Mesenteric fat pad (tissue), 1 donor: Measurements from ENCODE around the gene CD5L. TPM values are rescaled to one million over a fixed set of nuclear protein-coding genes. Genes with fewer than 3 reads are reported as not detected.

Experiments used
- DNase-seq: peaks from one replicate; pipeline ENCODE4 v3.0.0-alpha.2; 2020; ENCODE audit warnings: low spot score
- long read RNA-seq: library from polyadenylated mRNA; unstranded; transcript quantifications from one replicate; pipeline ENCODE4 v2.0.0, GENCODE V29; 2020
- total RNA-seq: library from RNA; stranded (reverse); fragmentation: NEBNext Ultra II Directional; extraction: Animal tissue kit (Norgen Biotek cat#: 25700); gene quantifications from one replicate; pipeline ENCODE4 v1.2.1, GENCODE V29; 2021
- donor health status: DM: yes; HTN: yes; CAD: no.

CD5L gene
- total RNA-seq, result not detected
- long read RNA-seq, result 0 reads

DNA sequence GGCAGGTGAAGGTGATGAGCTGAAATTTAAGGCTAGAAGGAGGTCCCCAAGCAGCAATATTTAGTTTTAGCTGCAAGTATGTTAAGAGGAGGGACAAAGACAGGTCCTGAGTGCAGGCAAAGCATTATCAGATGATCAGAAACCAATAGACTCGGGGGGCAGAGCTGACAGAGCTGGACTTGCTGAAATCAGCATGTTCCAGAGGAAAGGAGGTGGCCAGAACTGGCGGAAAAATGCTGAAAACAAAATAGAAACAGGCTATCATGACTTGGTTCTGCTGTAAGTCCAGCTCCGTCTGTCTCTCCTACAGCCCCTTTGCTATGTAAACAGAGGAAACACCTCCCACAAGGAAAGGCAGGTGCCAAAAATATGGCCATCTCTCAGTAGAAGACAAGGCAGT is at the start of gene CD5L:
TSS of gene CD5L (minus strand) at position 101 of the 400 bp plus-strand sequence. CDS start 107 bp downstream, outside the sequence.
- DNase-seq, result no peak

DNA sequence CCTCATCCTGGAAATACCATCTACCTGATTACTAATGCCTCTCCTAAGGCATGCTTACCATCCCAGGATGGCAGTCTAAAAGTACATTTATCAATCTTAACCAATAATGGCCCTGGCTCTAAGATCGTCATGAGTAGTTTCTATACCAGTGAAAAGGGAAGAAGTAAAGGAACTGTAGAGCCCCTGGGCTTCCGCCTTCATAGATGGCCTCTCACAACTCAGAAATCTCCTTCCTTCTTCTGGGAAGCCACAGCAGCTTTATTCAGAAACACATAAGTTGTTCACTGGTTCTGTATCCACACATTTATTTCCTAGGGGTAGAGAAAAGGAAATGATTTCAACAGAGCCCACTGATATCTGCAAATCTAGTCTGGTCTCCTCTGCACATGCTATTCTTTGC is 41.0 kb upstream of the CD5L start:
- DNase-seq, result no peak

DNA sequence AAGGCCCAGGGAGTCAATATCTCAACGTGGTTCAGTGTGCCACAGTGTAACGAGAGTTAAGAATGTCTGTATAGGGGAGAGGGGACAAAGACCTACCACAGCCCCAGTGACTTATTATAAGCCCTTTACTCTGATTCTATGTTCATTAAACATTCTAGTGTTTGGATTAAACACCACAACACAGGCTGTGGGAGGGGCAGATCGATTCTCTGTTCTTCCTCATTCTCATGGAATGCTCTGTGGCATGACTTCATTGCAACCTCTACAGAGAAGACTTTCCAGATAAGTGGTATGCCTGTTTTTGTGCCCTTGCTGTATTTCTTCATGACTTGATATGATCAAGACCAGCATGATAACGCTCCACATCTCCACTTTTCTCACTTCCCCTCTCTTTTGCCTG is 39.0 kb upstream of the CD5L start:
- no peak for DNase-seq

DNA sequence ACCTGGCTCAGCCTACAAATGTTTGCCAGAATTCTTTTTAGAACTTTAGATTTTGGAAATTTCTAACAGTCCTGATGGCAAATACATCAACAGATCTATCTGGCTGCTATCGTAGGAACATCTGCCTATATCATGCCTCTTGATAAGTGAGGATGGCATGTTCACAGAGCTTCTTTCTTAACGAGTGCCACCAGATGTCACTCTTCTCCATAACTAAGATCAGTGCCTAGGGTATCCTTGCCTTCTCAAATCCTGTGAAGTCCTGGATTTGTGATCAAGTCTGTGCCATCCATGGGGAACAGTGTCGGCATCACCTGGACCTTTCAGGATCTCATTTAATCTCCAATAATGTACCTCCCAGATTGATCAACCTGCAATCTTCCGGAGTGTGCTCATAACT is 36.5 kb upstream of the CD5L start:
- no peak for DNase-seq

DNA sequence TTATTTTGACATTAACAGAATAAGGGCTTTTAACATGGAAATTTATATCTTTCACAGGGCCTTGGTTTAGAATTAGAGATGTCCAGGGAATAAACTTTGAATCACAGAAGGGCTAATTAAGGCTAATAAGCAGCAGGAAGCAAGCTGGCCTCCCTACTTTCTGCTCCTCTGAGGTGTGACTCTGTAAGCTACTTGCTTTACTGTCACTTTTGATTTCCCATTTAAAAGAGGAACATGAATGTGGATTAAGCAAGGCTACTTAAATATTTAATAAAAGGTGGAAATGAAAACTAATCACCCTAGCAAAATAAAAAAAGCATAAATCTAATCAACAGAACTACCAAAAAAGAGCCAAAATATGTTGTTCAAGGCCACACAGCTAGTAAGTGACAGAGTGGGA is 28.9 kb upstream of the CD5L start:
- no peak for DNase-seq

DNA sequence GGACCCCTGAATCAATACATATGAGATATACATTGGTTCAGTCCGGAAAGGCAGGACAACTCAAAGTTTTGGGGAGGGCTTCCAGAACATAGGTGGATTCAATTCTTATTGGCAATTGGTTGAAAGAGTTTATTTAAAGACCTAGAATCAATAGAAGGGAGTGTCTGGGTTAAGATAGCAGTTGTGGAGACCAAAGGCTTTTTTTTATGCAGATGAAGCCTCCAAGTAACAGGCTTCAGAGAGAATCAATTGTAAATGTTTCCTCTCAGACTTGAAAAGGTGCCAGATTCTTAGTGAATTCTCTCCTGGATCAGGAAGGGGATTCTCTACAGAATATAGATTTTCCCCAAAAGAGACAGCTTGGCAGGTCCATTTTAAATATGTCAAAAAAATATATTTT is 27.0 kb upstream of the CD5L start:
- no peak for DNase-seq

DNA sequence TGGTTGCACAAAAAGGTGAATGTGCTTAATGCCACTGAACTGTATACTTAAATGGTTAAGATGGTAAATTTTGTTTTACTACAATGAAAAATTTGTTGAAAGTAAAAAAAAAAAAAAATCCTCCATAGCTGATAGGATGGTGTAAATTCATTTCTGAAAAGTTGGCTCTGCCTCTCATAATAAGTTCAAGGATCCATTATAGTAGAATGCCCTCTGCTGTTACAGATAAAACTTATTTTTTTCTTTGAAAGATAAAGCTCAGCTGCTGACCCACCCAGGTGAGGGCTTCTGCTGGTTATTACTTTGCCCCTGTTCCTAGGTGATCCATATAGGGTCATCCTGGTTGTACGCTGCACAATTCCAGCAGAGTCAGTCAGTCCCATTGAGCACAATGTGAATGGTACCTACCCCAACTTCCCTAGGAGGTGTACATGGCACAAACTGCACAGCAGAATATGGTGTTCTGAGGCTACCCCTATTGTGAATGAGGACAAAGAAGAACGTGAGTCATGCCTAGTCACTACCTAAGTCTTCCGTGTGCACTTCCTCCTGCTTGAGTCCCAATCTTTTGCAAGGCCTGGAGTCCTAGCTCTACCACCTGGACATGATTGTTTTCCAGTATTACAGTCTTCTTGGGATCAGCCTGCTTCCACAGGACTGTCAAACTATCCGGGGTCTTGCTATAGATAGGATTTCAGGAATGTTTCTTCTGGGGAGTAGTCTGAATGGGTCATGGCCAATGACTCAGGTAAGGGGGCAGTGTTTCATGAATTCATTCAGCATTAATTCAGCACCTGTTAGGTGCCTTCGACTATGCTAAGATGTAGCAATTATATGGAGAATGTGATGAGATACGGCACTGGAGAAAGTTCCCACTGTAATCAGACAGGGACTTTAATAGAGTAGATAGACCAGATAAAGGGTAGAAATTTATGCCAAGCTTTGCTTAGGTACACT is 20.8 kb upstream of the CD5L start:
- no peak for DNase-seq

DNA sequence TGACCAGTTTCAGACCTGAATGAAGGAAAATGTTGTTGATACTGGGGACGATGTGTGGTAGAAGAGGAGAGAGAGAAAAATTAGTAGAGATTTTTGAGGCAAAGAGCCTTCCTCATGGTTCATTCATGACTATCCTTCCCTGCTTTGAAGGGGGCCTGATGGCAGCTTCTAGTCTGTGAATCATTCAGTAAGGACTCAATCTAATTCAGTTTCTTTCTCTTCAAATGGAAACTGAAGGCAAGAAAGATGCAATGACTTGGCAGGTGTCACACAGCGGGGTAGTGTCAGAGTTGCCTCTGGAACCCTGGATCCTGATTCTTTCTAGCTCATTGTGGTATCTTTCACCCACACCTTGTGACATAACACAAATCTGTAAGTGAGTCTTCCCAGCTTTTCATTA is 14.9 kb upstream of the CD5L start:
- no peak for DNase-seq

DNA sequence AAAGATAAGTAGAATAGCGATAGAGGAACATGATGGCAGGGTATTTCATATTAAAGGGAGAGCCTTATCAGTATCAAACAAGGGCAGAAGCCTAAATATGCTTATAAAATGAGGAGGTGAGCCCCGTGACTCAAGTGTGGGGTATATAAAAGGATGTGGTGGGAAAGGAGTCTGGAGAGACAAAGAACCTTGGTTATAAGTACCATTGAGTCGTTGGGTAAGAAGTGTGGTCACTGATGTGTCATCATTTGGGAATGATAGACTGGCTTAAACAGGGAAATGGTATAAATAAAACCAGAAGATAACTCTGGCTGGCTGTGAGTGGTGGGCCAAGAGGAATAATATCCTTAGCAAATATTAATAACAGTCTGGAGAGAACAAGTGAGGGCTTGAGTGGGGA is 10.9 kb upstream of the CD5L start:
- DNase-seq, result no peak

DNA sequence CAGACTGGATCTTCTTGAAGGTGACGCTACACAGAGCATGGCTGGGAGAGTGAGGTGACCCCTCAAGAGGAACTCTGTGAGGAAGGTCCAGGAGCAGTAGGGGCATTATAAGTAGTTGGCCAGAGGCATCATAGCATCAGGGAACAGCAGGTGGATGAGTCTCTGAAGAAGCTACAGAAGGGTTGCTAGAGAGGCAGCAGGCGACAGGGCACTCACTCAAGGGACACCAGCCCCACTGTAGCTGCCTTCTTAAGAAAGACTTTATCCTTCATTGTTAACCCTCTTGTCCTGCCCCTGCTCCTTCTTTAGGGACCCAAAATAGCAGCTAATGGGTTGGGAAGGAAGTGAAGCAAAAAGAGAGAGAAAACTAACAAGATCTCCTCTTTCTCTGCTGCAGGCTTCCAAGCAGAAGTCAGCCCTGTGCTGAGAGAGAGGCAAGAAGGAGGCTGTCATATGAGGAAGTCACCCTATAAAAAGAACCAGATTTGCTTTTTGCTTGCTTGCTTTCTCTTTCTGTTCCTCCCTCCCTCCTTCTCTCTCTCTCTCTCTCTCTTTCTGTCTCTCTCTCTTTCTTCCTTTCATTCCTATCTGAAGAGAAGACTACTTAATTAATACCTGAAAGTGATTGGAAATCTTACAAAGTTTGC is 7.7 kb upstream of the CD5L start:
- DNase-seq, result no peak

DNA sequence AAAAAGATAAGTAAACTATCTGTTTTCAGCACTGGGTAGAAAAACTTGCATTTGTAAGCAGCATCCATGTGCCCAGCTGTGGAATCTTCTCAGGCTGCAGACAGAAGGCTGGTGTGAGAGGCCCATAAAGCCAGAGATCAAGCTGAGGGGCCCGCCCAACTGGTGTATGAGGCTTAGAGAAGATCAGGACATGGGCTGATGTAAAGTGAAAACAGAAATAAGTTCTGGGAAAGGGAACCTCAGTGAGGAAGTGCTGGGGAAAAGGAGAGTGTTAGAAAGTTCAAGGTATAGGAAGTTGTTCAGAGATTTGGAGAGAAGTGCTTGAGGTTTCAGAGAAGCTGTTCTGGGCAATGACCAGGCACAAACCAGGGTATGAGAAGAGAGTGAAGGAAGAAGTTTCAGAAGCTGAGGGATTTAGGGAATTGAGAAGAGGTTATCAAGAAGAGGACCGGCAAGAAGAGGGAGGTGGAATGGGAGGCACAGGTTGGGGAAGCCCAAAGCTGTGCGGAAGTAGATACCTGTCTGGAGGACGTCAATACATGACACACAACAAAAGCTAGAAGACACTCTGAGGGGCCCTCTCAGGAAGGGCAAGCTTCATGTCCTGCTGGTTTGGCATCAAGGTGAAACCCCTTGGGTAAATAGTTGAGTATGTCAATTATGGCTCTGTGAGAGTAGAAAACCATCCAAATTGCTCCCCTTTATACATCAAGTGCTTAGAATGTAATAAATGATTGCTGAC is 2.7 kb upstream of the CD5L start:
- no peak for DNase-seq

DNA sequence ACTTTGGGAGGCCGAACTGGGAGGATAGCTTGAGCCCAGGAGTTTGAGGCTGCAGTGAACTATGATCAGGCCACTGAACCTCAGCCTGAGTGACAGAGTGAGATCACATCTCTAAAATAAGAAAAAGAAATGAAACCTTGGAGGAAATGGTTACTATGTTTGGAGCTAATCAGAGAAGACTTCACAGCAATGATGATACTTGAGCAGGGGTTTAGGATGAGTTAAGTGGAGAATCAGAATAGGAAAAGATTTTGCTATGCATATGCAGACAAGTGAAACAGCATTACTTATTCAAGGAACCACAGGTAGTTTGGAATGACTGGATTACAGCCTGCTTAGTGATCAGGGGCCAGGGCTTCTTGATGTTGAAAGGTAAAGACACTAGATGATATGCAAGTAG is 1.3 kb upstream of the CD5L start:
- no peak for DNase-seq

DNA sequence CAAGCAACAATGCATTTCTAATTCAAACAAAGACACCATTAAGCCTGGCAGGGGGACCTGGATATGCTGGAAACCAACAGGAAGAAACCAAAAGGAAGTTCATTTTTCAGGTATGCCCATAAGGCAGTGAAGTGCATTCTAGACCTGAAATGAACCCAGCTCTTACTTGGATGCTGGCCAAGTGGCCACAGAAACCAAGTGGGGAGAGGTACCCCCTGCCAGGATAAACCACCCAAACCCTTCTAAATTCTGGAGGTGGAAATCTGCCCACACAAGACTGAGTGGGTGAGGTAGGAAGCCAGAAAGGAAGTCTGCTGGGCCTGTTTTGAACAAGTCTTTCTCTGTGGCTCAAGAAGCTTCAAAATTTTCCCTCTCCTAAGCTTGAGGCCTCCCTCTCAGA is 2.6 kb downstream of the CD5L start:
- DNase-seq, result no peak

DNA sequence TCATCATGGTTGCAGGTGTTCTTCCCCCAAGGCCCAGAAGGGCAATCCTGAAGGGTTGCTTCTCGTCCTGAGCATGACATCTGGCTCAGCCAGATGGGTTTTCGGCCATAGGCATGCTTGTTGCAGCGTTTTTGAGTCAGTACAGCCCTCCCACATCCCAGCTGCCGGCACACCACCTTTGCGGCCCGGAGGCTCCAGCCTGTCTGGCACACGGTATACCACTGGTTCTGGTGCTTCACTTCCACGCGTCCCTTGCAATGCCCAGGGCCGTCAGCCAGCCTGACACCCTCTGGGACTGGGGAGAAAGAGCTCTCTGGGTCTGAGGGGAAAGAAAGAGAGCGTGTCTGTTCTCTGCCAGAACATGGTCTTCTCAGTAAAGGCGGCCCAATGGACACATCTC is 7.2 kb downstream of the CD5L start:
- DNase-seq, result no peak

DNA sequence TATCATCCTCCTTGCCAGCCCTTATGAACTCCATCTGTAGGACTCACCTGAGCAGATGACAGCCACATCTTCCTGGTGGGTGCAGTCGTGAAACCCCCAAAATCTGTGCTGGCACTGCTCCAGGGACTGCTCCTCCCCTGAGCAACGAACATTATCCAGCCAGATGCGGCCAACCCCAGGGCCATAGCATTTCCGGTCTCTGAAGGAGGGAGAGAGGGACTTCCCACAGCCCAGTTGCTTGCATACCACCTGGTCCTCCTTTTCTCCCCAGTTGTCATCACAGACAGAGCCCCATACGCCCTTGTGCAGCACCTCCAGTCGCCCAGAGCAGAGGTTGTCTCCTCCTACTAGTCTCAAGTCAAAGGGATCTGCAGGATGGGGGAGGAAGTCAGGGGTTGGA is 8.5 kb downstream of the CD5L start:
- DNase-seq, result no peak

DNA sequence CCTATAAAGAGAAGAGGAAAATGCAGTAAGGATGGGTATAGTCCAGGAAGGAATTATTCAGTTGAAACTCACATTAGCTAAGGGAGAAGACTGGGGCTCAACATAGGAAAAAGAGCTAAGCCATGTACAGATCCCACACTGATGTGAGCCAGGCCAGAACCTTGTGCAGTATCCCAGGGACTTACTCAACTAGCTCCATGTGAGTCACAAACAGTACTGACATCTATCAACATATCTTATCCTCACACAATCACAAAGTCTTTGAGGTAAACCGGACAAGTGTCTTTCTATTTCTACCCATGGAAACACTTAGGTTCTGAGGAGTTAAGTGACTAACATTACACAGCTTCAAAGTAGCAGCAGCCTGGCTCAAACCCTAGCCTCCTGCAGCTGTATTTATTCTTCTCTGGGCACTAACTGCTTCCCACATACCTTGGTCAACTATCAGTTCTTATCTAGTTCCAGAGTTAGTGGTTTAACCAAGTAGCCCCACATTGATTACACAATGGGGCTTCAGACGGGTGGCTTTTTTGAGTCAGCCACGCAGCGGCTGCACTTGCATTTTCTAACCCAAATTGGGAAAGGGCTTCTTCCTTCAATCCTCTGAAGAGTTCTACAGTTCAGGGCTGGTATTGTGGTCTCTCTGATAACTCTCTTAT is 9.5 kb downstream of the CD5L start:
- DNase-seq, result no peak

DNA sequence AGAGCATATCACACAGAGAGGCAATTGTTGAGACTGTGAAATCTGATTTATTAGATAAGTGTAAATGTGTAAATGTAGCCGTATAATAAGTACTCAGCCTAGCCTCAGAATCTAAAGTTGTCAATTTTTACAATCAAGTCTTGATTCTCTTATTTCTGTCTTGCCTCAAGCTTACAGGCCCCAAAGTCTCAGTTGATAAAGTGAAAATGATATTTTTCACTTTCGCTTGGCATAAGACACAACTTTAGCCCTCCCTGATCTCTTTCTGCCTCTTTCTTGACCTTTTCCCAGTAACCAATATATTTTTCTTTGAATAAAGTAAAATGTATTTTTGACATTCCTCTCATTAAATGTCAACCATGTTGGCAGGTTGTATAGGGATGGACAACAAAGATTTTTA is 10.7 kb downstream of the CD5L start:
- DNase-seq, result no peak

DNA sequence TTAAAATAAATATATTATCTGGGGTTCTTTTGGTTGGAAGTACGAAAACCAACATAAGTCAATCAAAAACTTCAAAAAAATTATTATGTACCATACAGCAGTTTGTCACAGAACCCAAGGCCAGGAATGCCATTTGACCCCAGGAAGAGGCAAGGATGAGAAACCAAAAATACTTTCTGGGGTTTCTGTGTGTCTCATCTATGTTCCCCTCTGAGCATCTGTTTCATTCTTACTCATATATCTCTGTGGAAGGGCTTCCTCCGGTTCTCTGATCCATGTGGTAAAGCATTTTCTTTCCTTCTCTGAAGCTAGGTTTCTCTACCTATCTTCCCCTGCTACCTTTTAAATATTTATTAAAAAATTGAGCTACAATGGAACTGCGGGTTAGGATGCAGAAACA is 11.9 kb downstream of the CD5L start:
- DNase-seq, result no peak

DNA sequence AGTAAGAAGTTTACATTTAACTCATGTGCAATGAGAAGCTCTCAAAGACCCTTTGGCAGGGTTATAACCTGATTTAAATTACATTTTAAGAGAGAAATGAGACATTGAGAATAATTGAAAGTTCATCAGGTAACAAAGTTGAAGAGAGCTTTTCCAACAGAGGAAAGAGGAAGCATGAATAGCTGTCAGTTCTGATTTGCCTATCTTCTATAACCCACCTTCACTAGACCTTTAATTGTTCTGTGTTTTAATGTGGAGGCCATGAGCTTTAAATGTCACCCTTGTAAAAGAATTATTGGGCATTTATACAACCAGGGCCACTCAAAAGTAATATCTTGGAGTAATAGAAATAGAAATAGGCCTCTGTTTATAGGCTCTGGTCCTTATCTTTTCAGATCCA is 12.4 kb downstream of the CD5L start:
- no peak for DNase-seq

DNA sequence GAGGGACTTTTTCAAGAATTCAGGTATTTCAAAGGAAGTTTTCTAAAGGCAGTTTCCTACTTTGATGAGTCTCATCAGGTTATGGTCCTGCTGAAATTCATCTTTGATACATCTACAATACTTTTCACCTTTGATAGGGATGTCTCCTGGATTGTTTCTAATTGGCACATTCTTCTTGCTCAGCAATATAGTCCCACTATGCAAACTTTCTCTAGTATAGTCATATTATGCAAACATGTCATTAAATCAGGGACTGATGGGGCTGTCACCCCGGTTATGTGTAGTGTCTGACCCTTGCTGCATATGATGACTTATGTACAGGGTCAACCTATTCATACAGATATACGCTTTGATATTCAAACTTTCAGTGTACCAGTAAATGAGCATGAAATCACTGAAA is 21.3 kb downstream of the CD5L start:
- DNase-seq, result no peak

DNA sequence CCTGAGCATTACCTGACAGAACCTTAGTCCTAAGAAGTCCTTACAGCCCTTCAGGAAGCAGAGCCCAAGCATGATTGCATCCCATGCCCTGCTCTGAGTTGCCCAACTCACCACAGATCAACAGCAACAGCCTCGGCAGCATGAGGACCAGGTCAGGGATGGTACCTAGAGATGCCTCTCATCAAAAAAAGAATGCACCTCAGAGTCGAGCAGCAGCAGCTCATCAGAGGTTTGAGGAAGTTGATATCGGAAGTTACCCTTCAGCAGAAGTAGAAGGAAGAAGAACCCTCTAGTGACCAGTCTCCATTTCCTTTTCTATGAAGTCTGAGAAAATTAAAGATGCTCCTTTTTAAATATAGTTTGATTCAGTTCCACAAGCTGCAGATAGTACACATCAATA is 21.7 kb downstream of the CD5L start, which contains the start of gene FCRL1:
TSS of gene FCRL1 (minus strand) at position 225 of the 400 bp plus-strand sequence. CDS start at position 142, 83 bp downstream.
- no peak for DNase-seq
